Ishikawa (cell line): ENCODE measurements around the gene GRIP2.

Source experiments
- CEBPB ChIP-seq: IDR thresholded peaks from 2 replicates; pipeline ENCODE4 v1.6.1; 2012
- CREB1 ChIP-seq: IDR thresholded peaks from 2 replicates; pipeline ENCODE4 v1.6.1; 2012; ENCODE audit warnings: low read depth
- EGR1 ChIP-seq: IDR thresholded peaks from 2 replicates; pipeline ENCODE4 v1.6.1; 2012
- EP300 ChIP-seq: IDR thresholded peaks from 2 replicates; pipeline ENCODE4 v1.6.1; 2012; ENCODE audit warnings: borderline replicate concordance
- FOXM1 ChIP-seq: IDR thresholded peaks from 2 replicates; pipeline ENCODE4 v1.6.1; 2012; ENCODE audit warnings: low read depth, borderline replicate concordance
- NFIC ChIP-seq: IDR thresholded peaks from 2 replicates; pipeline ENCODE4 v1.6.1; 2012
- RAD21 ChIP-seq: IDR thresholded peaks from 2 replicates; pipeline ENCODE4 v1.6.1; 2012; ENCODE audit warnings: low read depth
- REST ChIP-seq: IDR thresholded peaks from 2 replicates; pipeline ENCODE4 v1.6.1; 2012; ENCODE audit warnings: low read depth, mild to moderate bottlenecking
- TAF1 ChIP-seq: IDR thresholded peaks from 2 replicates; pipeline ENCODE4 v1.6.1; 2012; ENCODE audit warnings: low read depth, mild to moderate bottlenecking
- TCF12 ChIP-seq: IDR thresholded peaks from 2 replicates; pipeline ENCODE4 v1.6.1; 2012; ENCODE audit warnings: low read depth
- TEAD4 ChIP-seq: IDR thresholded peaks from 2 replicates; pipeline ENCODE4 v1.6.1; 2012
- USF1 ChIP-seq: IDR thresholded peaks from 2 replicates; pipeline ENCODE4 v1.6.1; 2012
- YY1 ChIP-seq: IDR thresholded peaks from 2 replicates; pipeline ENCODE4 v1.6.1; 2012; ENCODE audit warnings: low read depth
- ZBTB7A ChIP-seq: IDR thresholded peaks from 2 replicates; pipeline ENCODE4 v1.6.1; 2012; ENCODE audit warnings: low read depth
- TF ChIP-seq, protein P1 (sequence below): IDR thresholded peaks from 2 replicates; pipeline ENCODE4 v1.6.1; 2012

The GRIP2 gene

GRCh38 chr3:14487086-14487485 lies 53.1 kb downstream of the GRIP2 start:
- TF ChIP-seq EP300 (no peak), CREB1 (no peak), FOXM1 (no peak), ZBTB7A (no peak)

GRCh38 chr3:14486460-14486859 lies 53.7 kb downstream of the GRIP2 start:
- TF ChIP-seq EGR1, result no peak
- TF ChIP-seq ZBTB7A, result no peak
- no peak for TF ChIP-seq NFIC
- TF ChIP-seq TEAD4, result no peak
- no peak for TF ChIP-seq CEBPB
- no peak for TF ChIP-seq YY1
- no peak for TF ChIP-seq EP300
- no peak for TF ChIP-seq TCF12
- TF ChIP-seq CREB1, result no peak
- TF ChIP-seq RAD21, result no peak
- TF ChIP-seq FOXM1, result no peak
- TF ChIP-seq, protein P1, sequence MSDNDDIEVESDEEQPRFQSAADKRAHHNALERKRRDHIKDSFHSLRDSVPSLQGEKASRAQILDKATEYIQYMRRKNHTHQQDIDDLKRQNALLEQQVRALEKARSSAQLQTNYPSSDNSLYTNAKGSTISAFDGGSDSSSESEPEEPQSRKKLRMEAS, result no peak
- no peak for TF ChIP-seq USF1
- TF ChIP-seq TAF1, result no peak
- no peak for TF ChIP-seq REST

DNA sequence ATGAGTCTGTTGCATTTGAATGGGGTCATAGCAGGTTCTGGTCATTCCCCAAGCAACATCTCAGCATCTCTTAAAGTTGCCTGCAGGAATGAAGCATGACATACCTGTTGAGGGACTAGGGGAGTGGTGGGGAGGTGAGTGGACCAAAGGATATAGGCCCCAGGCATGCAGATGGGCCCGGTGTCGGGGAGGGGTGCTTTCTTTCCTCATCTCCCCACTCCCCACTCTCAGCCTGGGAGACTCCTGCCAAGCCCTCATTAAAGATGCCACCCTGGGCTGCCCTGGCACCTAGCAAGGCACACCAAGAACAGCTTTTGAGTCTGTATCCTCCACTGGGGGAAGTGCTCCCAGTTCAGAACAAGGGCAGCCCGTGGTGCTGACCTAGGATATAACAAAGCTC lies 54.2 kb downstream of the GRIP2 start:
- TF ChIP-seq RAD21 (no peak), EP300 (no peak), CREB1 (no peak), TAF1 (no peak), TEAD4 (no peak), YY1 (no peak), ZBTB7A (no peak)
- TF ChIP-seq, protein P1, result no peak

GRCh38 chr3:14484741-14485140 lies 55.4 kb downstream of the GRIP2 start:
- TF ChIP-seq, protein P1, result no peak
- no peak for TF ChIP-seq TCF12
- TF ChIP-seq TEAD4, result no peak
- TF ChIP-seq ZBTB7A, result no peak
- no peak for TF ChIP-seq CREB1
- no peak for TF ChIP-seq RAD21
- TF ChIP-seq REST, result no peak
- TF ChIP-seq YY1, result no peak
- TF ChIP-seq USF1, result no peak
- no peak for TF ChIP-seq EGR1
- no peak for TF ChIP-seq NFIC
- no peak for TF ChIP-seq FOXM1
- TF ChIP-seq CEBPB, result no peak

- TF ChIP-seq EP300 (no peak), CEBPB (no peak), ZBTB7A (no peak), TEAD4 (no peak), NFIC (no peak), TCF12 (no peak), USF1 (no peak), REST (no peak), FOXM1 (no peak), EGR1 (no peak), TAF1 (no peak), CREB1 (no peak), RAD21 (no peak), YY1 (no peak)
- TF ChIP-seq, protein P1, result no peak
These were observed 56.9 kb downstream of the GRIP2 start for GRCh38 chr3:14483286-14483685.
